Endothelial cell of umbilical vein (primary cell): ENCODE results near the gene CASP9. TPM values are rescaled to one million over a fixed set of nuclear protein-coding genes. Genes with fewer than 3 reads are reported as not detected.
"Not testable (repeated sequence)": the region's sequence is repeated elsewhere in the genome, so short reads cannot be mapped to it uniquely, and the experiment has no call there.

Source experiments
- BruUV-seq: library from RNA; stranded (reverse); fragments of 400-500 nt; replicated peaks from 2 replicates; lab custom pipeline; 2021; lab: Mats Ljungman, UMichigan
- CTCF ChIA-PET: fragments of 300-600, 350-600 bp; sonication (Branson Sonifier 250); formaldehyde crosslinking; loops from one replicate; lab custom pipeline; 2021; ENCODE audit warnings: antibody characterized with exemption, inconsistent platforms; lab: Charles Lee
- POLR2A ChIA-PET: fragments of 300-600, 350-600 bp; sonication (Branson Sonifier 250); formaldehyde crosslinking; loops from one replicate; lab custom pipeline; 2021; ENCODE audit warnings: antibody characterized with exemption, inconsistent platforms; lab: Charles Lee
- DNase-seq: peaks from one replicate; pipeline ENCODE4 v3.0.0-alpha.2; 2011; ENCODE audit warnings: low read depth, low spot score
- FAIRE-seq: peaks from 2 replicates; lab custom pipeline; 2011; peaks lifted over from hg19 to GRCh38; lab: Jason Lieb, UNC
- H2AFZ ChIP-seq: 2 replicates; pipeline ENCODE4 v1.6.0; 2012; ENCODE audit warnings: low read depth, low read length, control low read depth, inconsistent platforms
- H3K27ac ChIP-seq: 2 replicates; pipeline ENCODE4 v1.5.1; 2011; ENCODE audit warnings: low read depth, mild to moderate bottlenecking, control low read depth, low read length, moderate library complexity; ENCODE audit not compliant: insufficient read depth
- H3K27me3 ChIP-seq, 2 experiments: 2 replicates each; pipeline versions ENCODE4 v1.6.0 to v1.6.1; 2011; ENCODE audit warnings: low read length in 2 of 2, mixed read lengths in 1 of 2; ENCODE audit not compliant: control insufficient read depth in 2 of 2, insufficient read depth in 2 of 2
- H3K36me3 ChIP-seq, 2 experiments: 2 replicates in 1 of 2; 3 replicates in 1 of 2; pipeline ENCODE4 v1.5.1; 2011; ENCODE audit warnings: low read length in 2 of 2, mild to moderate bottlenecking in 1 of 2, moderate library complexity in 1 of 2; ENCODE audit not compliant: control insufficient read depth in 2 of 2, insufficient read depth in 2 of 2; ENCODE audit errors: extremely low read depth in 1 of 2
- H3K4me1 ChIP-seq: 3 replicates; pipeline ENCODE4 v1.5.1; 2011; ENCODE audit warnings: mild to moderate bottlenecking, low read length; ENCODE audit not compliant: control insufficient read depth, insufficient read depth; ENCODE audit errors: extremely low read depth
- H3K4me2 ChIP-seq: 2 replicates; pipeline ENCODE4 v1.6.1; 2011; ENCODE audit warnings: low read length, control low read depth, mixed read lengths; ENCODE audit not compliant: insufficient read depth
- H3K4me3 ChIP-seq, 3 experiments: fragments of 200-600 bp in 1 of 3; sonication (generic), shearing (Covaris generic) in 1 of 3; replicated peaks in 1 of 3; 2 replicates each; pipeline ENCODE4 v1.5.1; 2011 to 2016; ENCODE audit warnings: control low read depth in 3 of 3, low read length in 3 of 3, mild to moderate bottlenecking in 2 of 3, inconsistent platforms in 1 of 3, low read depth in 1 of 3, moderate library complexity in 1 of 3; ENCODE audit not compliant: insufficient read depth in 1 of 3
- H3K79me2 ChIP-seq: 2 replicates; pipeline ENCODE4 v1.6.0; 2012; ENCODE audit warnings: low read length, inconsistent platforms; ENCODE audit not compliant: control insufficient read depth, insufficient read depth
- H3K9ac ChIP-seq: replicated peaks from 2 replicates; pipeline ENCODE3; 2011; ENCODE audit warnings: low read length, control low read depth; ENCODE audit not compliant: insufficient read depth; ENCODE audit errors: extremely low read depth
- H3K9me1 ChIP-seq: replicated peaks from 3 replicates; pipeline ENCODE4 v1.6.0; 2011; ENCODE audit warnings: mild to moderate bottlenecking, low read length; ENCODE audit not compliant: control insufficient read depth, insufficient read depth; ENCODE audit errors: extremely low read depth
- H3K9me3 ChIP-seq: replicated peaks from 2 replicates; pipeline ENCODE4 v1.5.1; 2012; ENCODE audit warnings: low read length, inconsistent platforms; ENCODE audit not compliant: control insufficient read depth, insufficient read depth
- H4K20me1 ChIP-seq: replicated peaks from 2 replicates; pipeline ENCODE3; 2011; ENCODE audit warnings: mild to moderate bottlenecking, low read length; ENCODE audit not compliant: control insufficient read depth, insufficient read depth; ENCODE audit errors: extremely low read depth
- CTCF ChIP-seq, 2 donors: IDR thresholded peaks; 1 replicate in 1 of 2; 2 replicates in 1 of 2; pipeline ENCODE4 v1.5.1; 2011; ENCODE audit warnings: low read length in 2 of 2, mild to moderate bottlenecking in 2 of 2, moderate library complexity in 2 of 2, control low read depth in 1 of 2, inconsistent platforms in 1 of 2, low read depth in 1 of 2; ENCODE audit not compliant: insufficient read depth in 1 of 2; ENCODE audit errors: extremely low read depth in 1 of 2
- FOS ChIP-seq: IDR thresholded peaks from 2 replicates; pipeline ENCODE4 v1.6.1; 2011; ENCODE audit warnings: mild to moderate bottlenecking, low read length, moderate library complexity, borderline replicate concordance; ENCODE audit not compliant: insufficient read depth
- MYC ChIP-seq: IDR thresholded peaks from one replicate; pipeline ENCODE4 v1.6.1; 2011; ENCODE audit warnings: mild to moderate bottlenecking, low read depth, low read length
- POLR2A ChIP-seq: IDR thresholded peaks from 2 replicates; pipeline ENCODE4 v1.6.1; 2012; ENCODE audit warnings: low read depth, mild to moderate bottlenecking, control low read depth, low read length
- POLR2AphosphoS5 ChIP-seq: IDR thresholded peaks from 2 replicates; pipeline ENCODE4 v1.6.1; 2012; ENCODE audit warnings: low read depth, mild to moderate bottlenecking, control low read depth, low read length, moderate library complexity; ENCODE audit not compliant: insufficient read depth
- dilution Hi-C: fragments of 300-500 bp; cut with MboI; formaldehyde crosslinking; loops from one replicate; pipeline ENCODE4 v1.15.0; 2019; ENCODE audit warnings: low sequenced_read_pairs; ENCODE audit not compliant: extremely low pct_ligation_motif_present
- intact Hi-C: fragments of 100-400 bp; cut with micrococcal nuclease; formaldehyde crosslinking; loops from one replicate; pipeline ENCODE4 v1.10.0; 2022
- polyA plus RNA-seq, 4 experiments: library from polyadenylated mRNA; depleted of rRNA in 3 of 4; stranded (reverse) in 3 of 4; unstranded in 1 of 4; fragments of >200 nt; gene quantifications; 2 replicates each; pipeline versions ENCODE4 v1.2.1 to v1.2.3, GENCODE V29; 2011 to 2012; ENCODE audit warnings: missing spikeins in 1 of 4
- total RNA-seq: library from RNA; stranded (reverse); gene quantifications from 2 replicates; pipeline ENCODE4 v1.2.3, GENCODE V29; 2021

CASP9 gene
- total and polyA plus RNA-seq, 2 donors (not counting 3 experiments of a cell fraction or from before 2014, with no cell fraction given): 10.5 to 14.1 TPM

- peak; percentile 69 for FAIRE-seq
- intact Hi-C loops: not testable (repeated sequence)
Observed at GRCh38 chr1:15491010-15491409, 33.0 kb downstream of the CASP9 start.

GRCh38 chr1:15489052-15489736 lies 34.8 kb downstream of the CASP9 start:
- H3K4me1 ChIP-seq: peaks cover 7% of the 10 kb centered on the region
- H3K9ac ChIP-seq: no peak overlapping the region
- TF ChIP-seq FOS (no peak), MYC (no peak), POLR2AphosphoS5 (no peak), CTCF (IDR thresholded peaks at IDR 0.05; ENCODE audit: extremely low read depth in 1 of 2, insufficient read depth in 1 of 2, low read depth in 1 of 2, low read length in 2 of 2) (no peak), POLR2A (no peak)
- H3K79me2 ChIP-seq: no peaks in the 10 kb centered on the region
- H3K9me1 ChIP-seq: no peaks in the 10 kb centered on the region
- H3K27me3 ChIP-seq: no peaks in the 10 kb centered on the region
- BruUV-seq: no TSS peak
- no peak overlapping the region for H2AFZ ChIP-seq
- H4K20me1 ChIP-seq: no peaks in the 10 kb centered on the region
- peaks cover 0 to 3% of the 10 kb centered on the region in 2 experiments for H3K36me3 ChIP-seq
- ChIA-PET CTCF (no interaction called here), POLR2A (no interaction called here)
- no peaks in the 10 kb centered on the region for H3K9me3 ChIP-seq
- dilution Hi-C loops: no loop called here
- intact Hi-C loops: no loop called here
- no peak overlapping the region for H3K4me3 ChIP-seq
- H3K27ac ChIP-seq: no peak overlapping the region
- H3K4me2 ChIP-seq: no peak overlapping the region
- FAIRE-seq (no peak), DNase-seq (no peak)

More at GRCh38 chr1:15491010-15491409, 33.0 kb downstream of the CASP9 start:
- H2AFZ ChIP-seq, H3K9me1 ChIP-seq, H3K27me3 ChIP-seq, H3K4me3 ChIP-seq, H3K4me2 ChIP-seq, POLR2A ChIA-PET, H4K20me1 ChIP-seq, dilution Hi-C loops, H3K79me2 ChIP-seq, H3K27ac ChIP-seq, H3K4me1 ChIP-seq, DNase-seq, BruUV-seq, H3K9ac ChIP-seq, H3K9me3 ChIP-seq, H3K36me3 ChIP-seq: not testable (repeated sequence)
- CTCF ChIA-PET: interaction anchor here (0.6 kb wide), 1 partner anchor 26 kb away, joined by 5 read pairs; no protein-coding TSS in a partner anchor
